Esophagus muscularis mucosa (tissue), 4 donors: ENCODE data around the gene ECE1. TPM values are rescaled to one million over a fixed set of nuclear protein-coding genes. Genes with fewer than 3 reads are reported as not detected.
A peak's percentile ranks its signal among the peaks of the same experiment; 100 is the strongest.

ENCODE experiments used
- DNase-seq: peaks from one replicate; pipeline ENCODE4 v3.0.0-alpha.2; 2017; ENCODE audit errors: extremely low spot score
- H3K27ac ChIP-seq, 4 donors: fragments of 200-600 bp; sonication (generic); replicated peaks in 1 of 4; 1 replicate in 3 of 4; 2 replicates in 1 of 4; pipeline ENCODE4 v1.5.1; 2016 to 2019; ENCODE audit warnings: mild to moderate bottlenecking in 1 of 4
- H3K27me3 ChIP-seq, 4 donors: fragments of 200-600 bp; sonication (generic); one replicate each; pipeline versions ENCODE4 v1.5.1 to v1.6.0; 2016 to 2019
- H3K36me3 ChIP-seq, 4 donors: fragments of 200-600 bp; sonication (generic); one replicate each; pipeline ENCODE4 v1.5.1; 2016 to 2019
- H3K4me1 ChIP-seq, 4 donors: fragments of 200-600 bp; sonication (generic); one replicate each; pipeline ENCODE4 v1.5.1; 2016 to 2019
- H3K4me3 ChIP-seq, 4 donors: fragments of 200-600 bp; sonication (generic); 1 replicate in 2 of 4; 2 replicates in 2 of 4; pipeline ENCODE4 v1.5.1; 2016 to 2019; ENCODE audit warnings: mild to moderate bottlenecking in 4 of 4, moderate library complexity in 1 of 4
- H3K9me3 ChIP-seq, 4 donors: fragments of 200-600 bp; sonication (generic); 1 replicate in 3 of 4; 2 replicates in 1 of 4; pipeline ENCODE4 v1.5.1; 2016 to 2019
- EP300 ChIP-seq: sonication (generic); formaldehyde crosslinking; IDR thresholded peaks from one replicate; pipeline ENCODE4 v1.6.1; 2017; ENCODE audit warnings: antibody characterized with exemption
- POLR2A ChIP-seq: fragments of 450-650 bp; IDR thresholded peaks from one replicate; pipeline ENCODE4 v1.6.1; 2017; ENCODE audit warnings: antibody characterized with exemption, moderate library complexity, mild to moderate bottlenecking, low read depth
- POLR2AphosphoS5 ChIP-seq, 2 donors: sonication (generic); formaldehyde crosslinking; IDR thresholded peaks; one replicate each; pipeline ENCODE4 v1.6.1; 2017; ENCODE audit warnings: antibody characterized with exemption in 2 of 2
- WGBS: methylation state at CpG from one replicate; pipeline ENCODE4 v1.1.5; 2018; 5-methylcytosine and 5-hydroxymethylcytosine counted together
- intact Hi-C: fragments of 100-400 bp; cut with DNase I; formaldehyde crosslinking; loops from one replicate; pipeline ENCODE4 v1.15.1; 2023
- total RNA-seq, 4 donors: library from RNA; depleted of rRNA; stranded (reverse); fragments of >200 nt; gene quantifications; one replicate each; pipeline versions ENCODE4 v1.1.0 to v1.2.1, GENCODE V29; 2016
- TF ChIP-seq, protein P1 (sequence below), 3 experiments: fragments of 200-600 bp in 2 of 3; fragments of 450-650 bp in 1 of 3; sonication (generic) in 2 of 3; IDR thresholded peaks; one replicate each; pipeline ENCODE4 v1.5.1; 2017 to 2019; ENCODE audit warnings: antibody characterized with exemption in 3 of 3, mild to moderate bottlenecking in 2 of 3, moderate library complexity in 1 of 3

ECE1 gene
- total RNA-seq, 4 donors from 2014 or later, result 53.6 to 101 (median 80.7) TPM

DNA sequence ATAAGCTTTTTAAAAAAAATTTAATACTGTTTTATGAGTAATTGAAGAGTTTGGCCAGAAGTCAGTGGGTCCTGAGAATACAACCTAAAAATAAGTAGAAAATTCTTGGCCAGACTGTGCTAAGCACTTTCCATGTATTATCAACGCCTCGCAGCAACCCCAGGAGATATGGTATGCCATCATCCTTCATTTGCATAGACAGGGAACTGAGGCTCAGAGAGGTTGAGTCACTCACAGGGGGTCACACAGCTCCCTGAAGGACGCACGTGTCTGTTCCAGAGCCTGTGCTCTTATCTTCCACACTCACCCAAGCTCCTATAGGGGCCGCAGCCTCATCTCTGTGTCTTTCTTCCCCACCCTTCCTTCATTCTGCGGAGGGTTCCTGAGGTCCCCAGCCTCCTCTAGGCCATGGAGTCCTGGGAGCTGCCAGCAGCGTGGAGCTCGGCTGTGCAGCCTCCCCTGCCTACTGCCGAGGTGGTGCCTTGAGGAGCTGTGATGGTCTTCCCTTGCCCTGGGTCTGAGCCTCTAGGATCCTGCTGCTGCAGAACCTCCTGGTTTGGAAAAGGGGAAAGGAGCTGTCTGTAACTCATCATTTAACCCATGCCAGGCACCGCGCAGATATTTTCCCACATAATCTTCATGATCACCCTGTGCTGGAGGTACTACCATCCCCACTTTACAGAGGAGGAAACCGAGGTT lies 30.3 kb upstream of the ECE1 start:
- Histone ChIP-seq H3K27me3 (no peaks in the 10 kb centered on the region), H3K4me3 (no peak overlapping the region), H3K36me3 (no peaks in the 10 kb centered on the region), H3K4me1 (peaks cover 78 to 100% (median 100%) of the 10 kb centered on the region in 4 donors), H3K27ac (peak overlapping the region; percentile 83 to 88 (median 84)), H3K9me3 (no peaks in the 10 kb centered on the region)
- 85% methylated on average over 12 of the region's 12 CpGs for WGBS
- DNase-seq, result no peak
- intact Hi-C loops, result no loop called here
- TF ChIP-seq POLR2A (no peak), POLR2AphosphoS5 (IDR thresholded peaks at IDR 0.05) (no peak), EP300 (no peak)
- TF ChIP-seq, protein P1, sequence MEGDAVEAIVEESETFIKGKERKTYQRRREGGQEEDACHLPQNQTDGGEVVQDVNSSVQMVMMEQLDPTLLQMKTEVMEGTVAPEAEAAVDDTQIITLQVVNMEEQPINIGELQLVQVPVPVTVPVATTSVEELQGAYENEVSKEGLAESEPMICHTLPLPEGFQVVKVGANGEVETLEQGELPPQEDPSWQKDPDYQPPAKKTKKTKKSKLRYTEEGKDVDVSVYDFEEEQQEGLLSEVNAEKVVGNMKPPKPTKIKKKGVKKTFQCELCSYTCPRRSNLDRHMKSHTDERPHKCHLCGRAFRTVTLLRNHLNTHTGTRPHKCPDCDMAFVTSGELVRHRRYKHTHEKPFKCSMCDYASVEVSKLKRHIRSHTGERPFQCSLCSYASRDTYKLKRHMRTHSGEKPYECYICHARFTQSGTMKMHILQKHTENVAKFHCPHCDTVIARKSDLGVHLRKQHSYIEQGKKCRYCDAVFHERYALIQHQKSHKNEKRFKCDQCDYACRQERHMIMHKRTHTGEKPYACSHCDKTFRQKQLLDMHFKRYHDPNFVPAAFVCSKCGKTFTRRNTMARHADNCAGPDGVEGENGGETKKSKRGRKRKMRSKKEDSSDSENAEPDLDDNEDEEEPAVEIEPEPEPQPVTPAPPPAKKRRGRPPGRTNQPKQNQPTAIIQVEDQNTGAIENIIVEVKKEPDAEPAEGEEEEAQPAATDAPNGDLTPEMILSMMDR (IDR thresholded peaks at IDR 0.05), result no peak

DNA sequence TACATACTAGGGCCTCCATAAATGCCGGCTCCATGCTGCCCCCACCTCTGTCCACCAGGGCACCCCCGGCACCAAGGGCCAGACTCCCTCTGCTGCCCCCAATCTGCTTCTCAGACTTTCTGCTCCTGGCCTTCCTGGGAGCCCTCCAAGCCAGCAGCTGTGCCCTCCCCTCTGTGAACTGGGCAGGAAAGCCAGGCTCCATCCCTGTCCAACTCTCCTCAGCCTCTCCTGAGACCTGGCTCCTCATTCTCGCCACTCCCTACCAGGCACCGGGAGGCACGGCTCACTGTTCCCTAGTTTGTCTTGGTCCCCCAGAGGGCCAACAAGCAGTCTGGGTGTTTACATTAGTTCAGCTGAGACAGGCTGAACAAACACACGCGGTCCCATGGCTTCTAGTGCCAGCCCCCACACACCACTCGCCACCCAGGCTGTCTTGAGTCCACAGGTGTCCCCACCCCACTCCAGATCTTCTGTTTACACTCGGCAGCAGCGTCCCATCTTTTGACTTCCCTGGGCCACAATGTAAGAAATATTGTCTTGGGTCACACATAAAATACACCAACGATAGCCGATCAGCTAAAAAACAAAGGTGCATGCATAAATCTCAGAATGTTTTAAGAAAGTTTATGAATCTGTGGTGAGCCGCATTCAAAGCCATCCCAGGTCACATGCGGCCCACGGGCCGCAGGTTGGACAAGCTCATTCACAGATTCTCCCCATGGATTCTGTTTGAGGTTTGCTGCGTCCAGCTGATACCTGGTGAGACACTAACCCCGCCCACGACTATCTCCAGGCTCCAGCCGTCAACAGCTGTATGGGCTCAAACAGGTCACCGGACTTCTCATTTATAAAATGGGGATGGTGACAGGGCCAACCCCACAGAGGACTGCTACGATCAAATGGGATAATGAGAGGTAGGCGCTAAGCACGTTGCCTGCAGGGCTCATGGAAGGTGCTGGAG lies 29.5 kb upstream of the ECE1 start:
- Histone ChIP-seq H3K27me3 (no peaks in the 10 kb centered on the region), H3K9me3 (no peaks in the 10 kb centered on the region), H3K4me3 (peak overlapping the region in 1 of 4 donors; percentile 2), H3K4me1 (peaks cover 70 to 100% (median 96%) of the 10 kb centered on the region in 4 donors), H3K27ac (peak overlapping the region; percentile 83 to 88 (median 84)), H3K36me3 (no peaks in the 10 kb centered on the region)
- intact Hi-C loops, result no loop called here
- DNase-seq, result no peak
- WGBS, result 52% methylated on average over 24 of the region's 24 CpGs
- TF ChIP-seq EP300 (no peak), POLR2A (no peak), POLR2AphosphoS5 (IDR thresholded peaks at IDR 0.05) (no peak)
- TF ChIP-seq, protein P1 (IDR thresholded peaks at IDR 0.05), result peak in 1 of 3 experiments; percentile 17

DNA sequence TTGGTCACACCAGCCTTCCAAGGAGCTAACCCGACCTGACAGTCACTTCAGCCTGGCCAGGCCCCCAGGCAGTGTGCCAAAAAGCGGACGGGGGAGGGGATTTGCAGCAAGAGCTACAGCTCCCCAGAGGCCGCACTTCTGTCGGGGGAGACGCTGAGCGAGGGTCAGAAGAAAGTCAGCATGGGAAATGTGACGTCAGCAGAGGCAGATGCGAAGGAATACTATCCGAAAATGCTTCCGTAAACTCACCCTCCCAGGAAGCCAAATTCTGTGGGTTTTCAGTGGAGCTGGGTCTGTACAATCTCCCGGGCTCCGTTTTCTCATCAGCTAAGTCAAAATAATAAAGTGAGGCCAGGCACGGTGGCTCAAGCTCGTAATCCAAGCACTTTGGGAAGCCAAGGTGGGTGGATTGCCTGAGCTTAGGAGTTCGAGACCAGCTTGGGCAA lies 28.5 kb upstream of the ECE1 start:
- peak overlapping the region in 1 of 4 donors; percentile 6 for H3K4me3 ChIP-seq
- intact Hi-C loops, result no loop called here
- DNase-seq, result no peak
- H3K9me3 ChIP-seq, result no peaks in the 10 kb centered on the region
- peak overlapping the region; percentile 83 to 88 (median 84) for H3K27ac ChIP-seq
- H3K27me3 ChIP-seq, result no peaks in the 10 kb centered on the region
- TF ChIP-seq, protein P1 (IDR thresholded peaks at IDR 0.05), result no peak
- peak; percentile 61 to 62 for TF ChIP-seq POLR2AphosphoS5 (IDR thresholded peaks at IDR 0.05)
- H3K4me1 ChIP-seq, result peaks cover 60 to 100% (median 96%) of the 10 kb centered on the region in 4 donors
- H3K36me3 ChIP-seq, result no peaks in the 10 kb centered on the region
- WGBS, result 46% methylated on average over 14 of the region's 16 CpGs

DNA sequence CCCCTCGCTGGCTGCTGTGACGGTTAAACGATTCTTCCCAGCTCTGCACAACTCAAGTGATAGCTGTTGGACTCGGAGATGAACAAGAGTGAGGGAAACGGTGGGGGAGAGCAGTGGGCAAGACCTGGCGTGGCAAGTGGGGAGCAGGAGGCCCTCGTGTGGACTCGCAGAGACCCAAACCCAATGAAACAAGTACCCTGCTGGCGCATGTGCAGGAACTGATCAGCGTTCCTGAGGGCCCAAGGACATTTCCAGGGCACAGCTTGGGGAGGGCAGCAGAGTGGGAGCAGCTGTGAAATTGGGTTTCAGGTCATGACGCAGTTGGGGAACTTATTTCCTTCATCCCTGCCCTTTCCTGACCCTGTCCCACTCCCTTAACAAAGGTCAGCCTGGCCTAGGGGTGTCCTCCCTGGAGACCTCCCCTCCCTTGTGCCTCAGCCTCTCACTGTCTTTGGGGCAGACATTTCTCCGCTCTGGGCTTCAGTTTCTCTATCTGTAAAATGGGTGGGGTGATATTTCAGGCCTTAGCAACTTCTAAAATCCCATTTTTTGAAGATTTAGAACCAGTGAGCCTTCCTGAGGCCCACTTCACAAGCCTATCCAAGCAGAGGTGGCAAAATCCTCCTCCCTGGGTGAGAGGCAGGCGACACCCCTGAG lies 27.9 kb upstream of the ECE1 start:
- peaks cover 60 to 100% (median 96%) of the 10 kb centered on the region in 4 donors for H3K4me1 ChIP-seq
- intact Hi-C loops, result no loop called here
- TF ChIP-seq EP300, result no peak
- TF ChIP-seq POLR2A, result no peak
- TF ChIP-seq POLR2AphosphoS5 (IDR thresholded peaks at IDR 0.05), result no peak
- TF ChIP-seq, protein P1 (IDR thresholded peaks at IDR 0.05), result no peak
- peak overlapping the region in 1 of 4 donors; percentile 6 for H3K4me3 ChIP-seq
- H3K27me3 ChIP-seq, result no peaks in the 10 kb centered on the region
- H3K9me3 ChIP-seq, result no peaks in the 10 kb centered on the region
- peak overlapping the region; percentile 83 to 88 (median 84) for H3K27ac ChIP-seq
- 89% methylated on average over 12 of the region's 13 CpGs for WGBS
- H3K36me3 ChIP-seq, result no peaks in the 10 kb centered on the region
- no peak for DNase-seq
